NCI-H446 treated with DMSO at 0.1 percent for 48 hours (cell line): ENCODE measurements around the gene ABCA2.

ENCODE experiments used
- DNase-seq: peaks from one replicate; lab custom pipeline; 2025; lab: John Stamatoyannopoulos, UW

ABCA2 gene

GRCh38 chr9:136978865-136979544 is 49.0 kb downstream of the ABCA2 start:
- DNase-seq, result no peak

DNA sequence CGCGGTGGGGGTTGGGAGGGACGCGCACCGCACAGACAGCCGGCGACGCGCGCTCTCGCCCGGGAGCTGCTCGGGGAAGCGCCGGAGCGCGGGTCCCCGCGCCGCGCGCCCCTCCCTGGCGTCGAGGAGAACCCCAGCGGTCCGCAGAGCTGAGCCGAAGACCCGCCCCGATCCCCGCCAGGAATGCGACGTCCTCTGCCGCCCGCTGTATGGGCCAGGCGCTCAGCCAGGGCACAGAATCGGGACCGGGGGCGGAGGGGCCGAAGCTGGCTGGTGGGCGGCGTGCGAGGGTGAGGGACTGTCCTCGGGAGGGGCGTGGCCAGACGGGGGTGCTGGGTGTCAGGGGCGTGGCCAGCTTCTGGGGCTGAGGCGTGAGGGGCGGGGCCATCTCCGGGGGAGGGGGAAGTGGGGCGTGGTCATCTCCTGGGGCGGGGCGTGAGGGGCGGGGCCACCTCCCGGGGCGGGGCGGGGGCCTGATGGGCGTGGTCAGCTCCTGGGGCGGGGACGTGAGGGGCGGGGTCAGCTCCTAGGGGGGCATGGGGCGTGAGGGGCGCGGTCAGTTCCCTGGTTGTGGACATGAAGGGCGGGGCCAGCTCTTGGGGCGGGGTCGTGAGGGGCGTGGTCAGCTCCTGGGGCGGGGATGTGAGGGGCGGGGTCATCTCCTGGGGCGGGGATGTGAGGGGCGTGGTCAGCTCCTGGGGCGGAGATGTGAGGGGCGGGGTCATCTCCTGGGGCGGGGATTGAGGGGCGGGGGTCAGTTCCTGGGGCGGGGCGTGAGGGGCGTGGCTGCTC is 49.8 kb downstream of the ABCA2 start:
- no peak for DNase-seq

- DNase-seq, result no peak
These were observed 50.4 kb downstream of the ABCA2 start for GRCh38 chr9:136977649-136978072.

- no peak for DNase-seq
These were observed 50.8 kb downstream of the ABCA2 start, which contains the start of gene PTGDS for GRCh38 chr9:136977223-136977622. TSS of gene PTGDS (plus strand) at chr9:136977504. CDS start at chr9:136977579, 75 bp downstream.

- no peak for DNase-seq
These were observed 52.4 kb downstream of the ABCA2 start for GRCh38 chr9:136975644-136976043.

DNA sequence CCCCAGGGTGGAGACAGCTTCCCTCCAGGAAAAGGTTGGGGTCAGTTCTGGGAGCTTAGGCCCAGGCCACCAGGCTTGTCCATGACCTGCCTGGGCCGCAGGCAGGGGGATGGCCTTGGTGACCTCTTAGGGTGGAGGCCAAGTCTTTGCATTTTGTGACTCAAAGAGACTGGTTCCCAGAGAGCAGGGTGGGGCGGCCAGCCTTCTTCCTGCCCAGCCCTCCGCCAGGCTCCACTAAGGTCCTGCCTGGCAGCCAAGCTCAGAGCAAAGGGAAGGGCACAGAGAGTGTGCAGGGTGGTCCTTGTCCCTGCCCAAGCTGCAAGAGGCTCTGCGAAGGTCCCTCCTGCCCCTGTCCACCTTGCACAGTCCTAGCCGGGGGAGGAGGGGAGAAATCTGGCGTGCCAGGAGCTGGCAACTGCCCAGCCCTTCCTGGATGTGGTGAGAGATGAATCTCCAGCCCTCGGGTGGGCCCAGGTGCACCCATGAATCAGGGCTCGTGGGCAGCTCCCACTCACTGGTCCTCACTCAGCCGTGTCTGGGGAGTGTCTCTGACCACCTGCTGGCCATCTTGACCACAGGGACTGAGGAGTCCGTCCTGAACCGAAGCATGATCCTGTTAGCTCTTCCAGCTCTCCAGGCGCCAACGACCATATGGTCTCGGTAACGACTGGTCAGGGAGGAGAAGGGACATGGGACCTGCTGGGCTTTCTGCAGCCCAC is 53.1 kb downstream of the ABCA2 start:
- no peak for DNase-seq

- no peak for DNase-seq
These were observed 54.1 kb downstream of the ABCA2 start for GRCh38 chr9:136973618-136974617.

- DNase-seq, result no peak
These were observed 55.3 kb downstream of the ABCA2 start for GRCh38 chr9:136972743-136973142.

- DNase-seq, result no peak
These were observed 55.7 kb downstream of the ABCA2 start for GRCh38 chr9:136972335-136972734.

DNA sequence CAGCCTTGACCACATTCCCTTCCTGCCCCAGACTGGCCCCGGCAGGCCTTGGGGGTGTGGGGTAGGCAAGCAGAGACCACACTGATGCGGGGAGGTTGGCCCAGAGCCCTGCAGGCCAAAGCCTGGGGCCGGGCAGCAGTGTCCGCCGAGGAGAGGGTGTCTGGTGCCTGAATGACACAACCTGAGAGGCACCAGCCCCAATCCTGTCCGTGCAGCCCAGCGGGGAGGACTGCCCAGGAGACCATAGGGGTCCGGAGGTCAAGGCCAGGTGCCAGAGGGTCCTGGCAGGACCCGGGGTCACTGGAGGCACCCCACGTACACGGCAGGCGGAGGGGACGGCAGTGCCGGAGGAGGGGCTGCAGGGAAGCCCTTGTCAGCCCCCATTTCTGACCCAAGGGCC is 56.3 kb downstream of the ABCA2 start:
- no peak for DNase-seq

- DNase-seq, result no peak
These were observed 57.7 kb downstream of the ABCA2 start for GRCh38 chr9:136970361-136970760.

DNA sequence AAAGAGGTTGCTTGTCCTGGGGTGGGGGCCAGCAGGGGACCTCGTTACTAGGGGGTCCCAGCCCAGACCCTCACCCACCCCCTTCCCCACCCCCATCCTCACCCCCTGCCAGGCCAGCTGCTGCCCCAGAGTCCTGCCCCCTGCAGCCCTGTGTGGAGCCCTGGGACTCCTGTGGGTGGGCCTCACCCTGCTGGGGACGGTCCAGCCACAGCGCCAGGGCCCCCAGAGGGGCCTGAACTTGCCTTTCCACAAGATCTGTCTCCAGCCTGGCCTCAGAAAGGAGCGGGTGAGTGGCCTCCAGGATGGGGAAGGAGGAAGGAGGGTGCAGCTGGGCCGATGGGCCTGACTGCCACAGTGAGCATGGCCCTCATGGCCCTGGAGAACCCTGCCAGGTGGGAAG is 58.3 kb downstream of the ABCA2 start:
- no peak for DNase-seq

DNA sequence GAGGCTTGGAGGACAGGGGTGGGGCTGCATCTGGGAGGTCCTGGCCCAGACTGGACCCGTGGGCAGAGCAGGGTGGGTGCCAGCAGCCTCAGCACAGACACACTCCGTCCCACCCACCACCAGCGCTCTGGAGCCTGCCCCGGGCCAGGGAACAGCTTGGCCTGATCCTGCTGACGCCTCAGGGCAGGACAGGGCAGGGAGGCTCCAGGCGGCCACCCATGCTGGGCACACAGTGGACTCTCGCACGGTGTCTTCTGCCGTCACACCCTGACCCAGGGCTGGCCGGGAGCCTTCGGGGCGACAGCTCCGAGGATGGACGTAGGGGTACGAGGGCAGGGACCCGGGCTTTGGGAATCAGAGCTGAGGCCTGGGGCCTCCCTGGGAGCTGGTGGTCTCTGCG is 58.9 kb downstream of the ABCA2 start:
- DNase-seq, result no peak

DNA sequence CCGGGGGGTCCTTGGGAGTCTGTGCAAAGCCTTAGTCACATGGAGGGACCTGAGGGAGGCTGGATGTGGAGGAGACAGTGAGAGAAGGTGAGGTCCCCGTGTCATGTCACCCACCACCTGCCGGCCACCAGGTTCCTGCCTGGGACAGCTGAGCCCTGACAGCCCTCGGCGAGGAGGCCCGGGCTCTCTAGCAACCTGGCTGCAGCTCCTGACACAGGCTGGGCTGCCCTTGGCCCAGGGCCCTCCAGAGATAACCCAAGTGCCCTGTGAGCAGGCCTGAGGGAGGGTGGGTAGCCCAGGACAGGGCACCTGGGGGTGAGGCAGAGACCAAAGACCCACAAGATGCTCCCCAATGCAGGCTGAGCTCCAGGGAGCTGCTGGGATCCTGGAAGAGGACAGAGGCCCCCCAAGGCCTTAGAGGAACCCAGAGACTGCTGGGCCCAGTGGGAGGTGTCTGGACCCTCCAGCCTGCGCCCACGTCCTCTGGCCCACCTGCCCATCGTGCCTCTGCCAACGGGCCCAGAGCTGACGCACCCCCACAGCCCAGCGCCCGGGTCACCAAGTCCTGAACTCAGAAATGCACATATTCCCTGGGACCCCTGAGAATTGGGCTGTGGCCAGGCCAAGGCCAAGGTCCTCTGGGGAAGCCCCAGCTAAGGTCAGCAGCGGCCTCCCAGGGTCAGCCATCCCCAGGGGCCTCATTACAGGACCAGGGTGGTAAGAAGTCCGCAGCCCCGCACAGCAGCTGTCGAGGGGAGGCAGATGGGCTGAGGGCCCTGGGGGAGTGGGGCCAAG is 59.5 kb downstream of the ABCA2 start:
- DNase-seq, result no peak

DNA sequence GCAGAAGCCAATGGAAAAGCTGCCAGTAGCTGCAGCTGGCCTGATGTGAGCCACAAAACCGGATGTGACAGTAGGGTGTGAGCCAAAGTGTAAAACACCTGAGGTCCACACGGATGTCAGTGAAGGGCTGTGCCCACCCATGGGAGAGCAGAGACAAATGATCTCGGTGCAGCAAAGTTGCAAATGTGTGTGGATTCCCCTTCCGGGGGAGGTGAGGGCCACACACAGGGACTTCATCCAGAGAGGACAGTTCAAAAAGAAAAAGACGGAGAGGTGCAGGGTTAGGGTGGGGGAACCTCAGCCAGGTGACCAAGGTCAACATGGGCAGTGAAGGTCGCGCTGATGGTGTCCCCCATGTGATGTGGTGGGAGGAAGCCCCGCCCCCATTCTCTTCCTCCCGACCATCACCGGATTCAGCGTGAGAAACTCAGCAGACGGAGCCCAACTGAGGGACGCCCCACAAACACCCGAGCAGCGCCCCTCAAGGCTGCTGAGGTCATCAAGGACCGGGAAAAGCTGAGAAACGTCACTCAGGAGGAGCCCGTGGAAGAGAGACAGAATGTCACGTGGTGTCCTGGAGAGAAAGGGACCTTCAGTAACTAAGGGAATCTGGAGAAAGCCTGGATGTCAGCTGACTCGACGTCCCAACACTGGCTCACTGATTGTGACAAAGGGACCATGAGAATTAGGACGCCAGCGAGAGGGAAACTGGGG is 62.1 kb downstream of the ABCA2 start:
- DNase-seq, result no peak

DNA sequence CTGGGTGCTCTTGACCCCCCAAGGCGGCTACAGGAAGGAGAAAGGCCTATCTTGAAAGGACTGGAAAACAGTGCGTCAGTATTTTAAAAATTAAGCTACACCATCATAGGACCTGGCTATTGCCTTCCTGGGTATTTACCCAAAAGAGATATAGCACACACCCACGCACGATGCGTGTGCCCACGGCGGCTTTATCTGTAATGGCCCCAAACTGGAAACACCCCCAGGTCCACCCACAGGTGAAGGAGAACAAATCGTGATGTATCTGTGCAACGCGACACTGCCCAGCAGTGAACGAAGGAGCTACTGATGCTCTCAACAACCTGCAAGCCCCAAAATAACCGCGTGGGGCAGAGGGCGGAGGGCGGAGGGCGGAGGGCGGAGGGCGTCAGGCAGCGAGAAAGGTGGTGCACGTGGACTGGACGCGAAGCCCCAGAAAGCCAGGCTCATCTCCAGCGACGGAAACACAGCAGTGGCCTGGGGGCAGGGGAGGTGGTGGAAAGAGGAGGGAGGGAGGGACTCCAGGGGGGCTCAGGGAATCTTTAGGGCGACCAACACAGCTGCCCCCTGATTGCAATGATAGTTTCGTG is 63.1 kb downstream of the ABCA2 start:
- DNase-seq, result no peak

DNA sequence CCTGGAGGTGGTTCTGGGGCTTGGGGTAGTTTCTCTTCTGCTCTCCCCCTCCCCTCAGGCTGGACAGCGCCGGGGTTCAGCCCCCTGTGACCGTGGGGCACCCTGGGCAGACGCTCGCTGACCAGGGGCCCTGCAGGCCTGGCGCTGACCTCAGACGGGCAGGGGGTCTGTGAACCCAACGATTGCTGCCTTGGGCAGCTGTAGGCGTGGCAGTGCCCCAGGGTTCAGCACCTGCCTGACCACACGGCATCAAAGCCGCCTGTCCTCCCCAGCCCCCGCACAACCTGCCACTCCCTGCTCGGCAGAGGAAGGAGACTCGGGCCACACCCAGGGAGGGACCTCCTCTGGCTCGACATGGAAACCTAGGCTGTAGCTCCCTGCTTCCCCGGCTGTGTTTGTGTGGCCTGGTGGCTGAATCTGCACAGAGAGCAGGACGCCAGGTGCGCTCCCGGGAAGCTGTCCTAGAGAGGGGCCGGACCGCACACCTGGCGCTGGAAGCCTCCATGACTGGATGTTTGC is 63.8 kb downstream of the ABCA2 start:
- DNase-seq, result no peak

- no peak for DNase-seq
These were observed 64.3 kb downstream of the ABCA2 start for GRCh38 chr9:136963751-136964150.

- no peak for DNase-seq
These were observed 64.7 kb downstream of the ABCA2 start for GRCh38 chr9:136963341-136963740.
